HL-60 (cell line): ENCODE data around the gene DNM3.

Source experiments
- GABPA ChIP-seq: IDR thresholded peaks from 2 replicates; pipeline ENCODE4 v1.6.1; 2012; ENCODE audit warnings: low read depth
- POLR2AphosphoS5 ChIP-seq: IDR thresholded peaks from 2 replicates; pipeline ENCODE4 v1.6.1; 2012; ENCODE audit warnings: low read depth
- SPI1 ChIP-seq: IDR thresholded peaks from 2 replicates; pipeline ENCODE4 v1.6.1; 2012; ENCODE audit warnings: low read depth, mild to moderate bottlenecking, borderline replicate concordance
- TF ChIP-seq, protein P1 (sequence below): IDR thresholded peaks from one replicate; pipeline ENCODE4 v1.5.1; 2011; ENCODE audit warnings: low read length, control low read depth, inconsistent platforms; ENCODE audit not compliant: insufficient read depth
- TF ChIP-seq, protein P2 (sequence below): IDR thresholded peaks from 2 replicates; pipeline ENCODE4 v1.6.1; 2012; ENCODE audit warnings: low read depth; ENCODE audit not compliant: insufficient replicate concordance

GRCh38 chr1:171984850-171985485 is 143.7 kb downstream of the DNM3 start:
- TF ChIP-seq, protein P1, sequence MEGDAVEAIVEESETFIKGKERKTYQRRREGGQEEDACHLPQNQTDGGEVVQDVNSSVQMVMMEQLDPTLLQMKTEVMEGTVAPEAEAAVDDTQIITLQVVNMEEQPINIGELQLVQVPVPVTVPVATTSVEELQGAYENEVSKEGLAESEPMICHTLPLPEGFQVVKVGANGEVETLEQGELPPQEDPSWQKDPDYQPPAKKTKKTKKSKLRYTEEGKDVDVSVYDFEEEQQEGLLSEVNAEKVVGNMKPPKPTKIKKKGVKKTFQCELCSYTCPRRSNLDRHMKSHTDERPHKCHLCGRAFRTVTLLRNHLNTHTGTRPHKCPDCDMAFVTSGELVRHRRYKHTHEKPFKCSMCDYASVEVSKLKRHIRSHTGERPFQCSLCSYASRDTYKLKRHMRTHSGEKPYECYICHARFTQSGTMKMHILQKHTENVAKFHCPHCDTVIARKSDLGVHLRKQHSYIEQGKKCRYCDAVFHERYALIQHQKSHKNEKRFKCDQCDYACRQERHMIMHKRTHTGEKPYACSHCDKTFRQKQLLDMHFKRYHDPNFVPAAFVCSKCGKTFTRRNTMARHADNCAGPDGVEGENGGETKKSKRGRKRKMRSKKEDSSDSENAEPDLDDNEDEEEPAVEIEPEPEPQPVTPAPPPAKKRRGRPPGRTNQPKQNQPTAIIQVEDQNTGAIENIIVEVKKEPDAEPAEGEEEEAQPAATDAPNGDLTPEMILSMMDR: peak; percentile 53
- no peak for TF ChIP-seq POLR2AphosphoS5
- TF ChIP-seq, protein P2, sequence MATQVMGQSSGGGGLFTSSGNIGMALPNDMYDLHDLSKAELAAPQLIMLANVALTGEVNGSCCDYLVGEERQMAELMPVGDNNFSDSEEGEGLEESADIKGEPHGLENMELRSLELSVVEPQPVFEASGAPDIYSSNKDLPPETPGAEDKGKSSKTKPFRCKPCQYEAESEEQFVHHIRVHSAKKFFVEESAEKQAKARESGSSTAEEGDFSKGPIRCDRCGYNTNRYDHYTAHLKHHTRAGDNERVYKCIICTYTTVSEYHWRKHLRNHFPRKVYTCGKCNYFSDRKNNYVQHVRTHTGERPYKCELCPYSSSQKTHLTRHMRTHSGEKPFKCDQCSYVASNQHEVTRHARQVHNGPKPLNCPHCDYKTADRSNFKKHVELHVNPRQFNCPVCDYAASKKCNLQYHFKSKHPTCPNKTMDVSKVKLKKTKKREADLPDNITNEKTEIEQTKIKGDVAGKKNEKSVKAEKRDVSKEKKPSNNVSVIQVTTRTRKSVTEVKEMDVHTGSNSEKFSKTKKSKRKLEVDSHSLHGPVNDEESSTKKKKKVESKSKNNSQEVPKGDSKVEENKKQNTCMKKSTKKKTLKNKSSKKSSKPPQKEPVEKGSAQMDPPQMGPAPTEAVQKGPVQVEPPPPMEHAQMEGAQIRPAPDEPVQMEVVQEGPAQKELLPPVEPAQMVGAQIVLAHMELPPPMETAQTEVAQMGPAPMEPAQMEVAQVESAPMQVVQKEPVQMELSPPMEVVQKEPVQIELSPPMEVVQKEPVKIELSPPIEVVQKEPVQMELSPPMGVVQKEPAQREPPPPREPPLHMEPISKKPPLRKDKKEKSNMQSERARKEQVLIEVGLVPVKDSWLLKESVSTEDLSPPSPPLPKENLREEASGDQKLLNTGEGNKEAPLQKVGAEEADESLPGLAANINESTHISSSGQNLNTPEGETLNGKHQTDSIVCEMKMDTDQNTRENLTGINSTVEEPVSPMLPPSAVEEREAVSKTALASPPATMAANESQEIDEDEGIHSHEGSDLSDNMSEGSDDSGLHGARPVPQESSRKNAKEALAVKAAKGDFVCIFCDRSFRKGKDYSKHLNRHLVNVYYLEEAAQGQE: no peak
- TF ChIP-seq SPI1: no peak
- no peak for TF ChIP-seq GABPA
